GM19025 (cell line): ENCODE data around the gene CWC27.
"Not testable (repeated sequence)": the region's sequence is repeated elsewhere in the genome, so short reads cannot be mapped to it uniquely, and the experiment has no call there.

Source experiments
- ATAC-seq: cut with Tn5 transposase; IDR thresholded peaks from one replicate; pipeline ENCODE4 v1.9.1; 2021; ENCODE audit warnings: mild to moderate bottlenecking, low read depth, moderate library complexity; ENCODE audit not compliant: unreplicated experiment

The CWC27 gene

DNA sequence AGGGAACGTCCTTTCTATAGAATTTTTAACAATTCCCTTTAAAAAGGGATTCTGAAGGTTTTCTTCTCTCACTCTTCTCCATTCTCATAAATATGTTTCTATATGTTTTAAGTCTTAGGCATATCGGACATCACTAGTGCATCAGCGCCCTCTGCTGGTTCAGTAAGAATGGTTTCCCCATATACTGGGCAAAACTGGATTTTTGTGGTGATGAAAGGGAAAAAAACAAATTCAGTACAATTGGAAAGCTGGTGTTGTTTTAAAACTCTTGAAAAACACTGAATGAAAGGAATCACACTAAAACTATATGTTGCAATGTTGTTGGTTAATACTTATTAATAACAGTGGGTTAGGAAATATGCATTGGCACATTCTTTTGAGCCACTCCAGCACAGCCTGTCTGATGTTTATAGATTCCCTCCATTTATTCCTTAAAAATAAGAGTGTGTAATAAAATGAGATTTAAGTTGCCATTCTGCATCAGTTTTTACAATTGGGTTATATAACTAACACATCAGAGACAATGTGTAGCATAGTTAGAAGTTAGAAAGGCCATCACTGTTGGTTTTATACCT, 15.8 kb downstream of the CWC27 start:
- peak; percentile 80 for ATAC-seq

DNA sequence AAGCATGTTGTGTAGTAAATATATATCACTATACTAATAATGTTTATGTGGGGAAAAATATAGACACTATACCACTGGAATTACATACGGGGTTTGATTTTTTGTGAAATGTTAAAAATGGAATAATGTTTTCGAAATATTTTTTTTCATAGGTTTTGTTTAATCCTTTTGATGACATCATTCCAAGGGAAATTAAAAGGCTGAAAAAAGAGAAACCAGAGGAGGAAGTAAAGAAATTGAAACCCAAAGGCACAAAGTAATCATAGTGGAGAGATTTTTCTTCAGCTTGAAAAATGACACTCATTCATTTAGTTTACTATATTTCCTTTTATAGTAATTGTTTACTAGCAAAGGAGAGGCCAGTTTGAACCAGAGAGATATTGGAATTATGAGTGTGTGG, 17.6 kb downstream of the CWC27 start:
- no peak for ATAC-seq

DNA sequence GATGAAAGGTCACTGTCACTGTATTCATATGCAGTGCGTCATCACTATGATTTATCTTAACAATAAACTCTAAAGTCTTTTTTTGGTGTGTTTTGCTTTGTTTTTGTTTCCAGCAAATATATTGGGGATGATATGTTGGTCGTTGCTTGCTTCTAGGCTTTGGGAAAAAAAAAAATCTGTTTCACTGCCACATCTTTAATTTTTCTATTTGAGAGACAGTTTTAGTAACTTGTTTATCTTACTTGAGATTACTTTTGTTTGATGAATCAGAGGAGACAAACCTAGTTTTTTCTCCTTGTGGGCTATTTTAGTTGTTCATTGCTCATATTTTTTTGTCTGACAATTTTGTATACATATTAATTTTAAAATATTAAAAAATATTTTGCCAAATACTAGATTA, 19.4 kb downstream of the CWC27 start:
- no peak for ATAC-seq

DNA sequence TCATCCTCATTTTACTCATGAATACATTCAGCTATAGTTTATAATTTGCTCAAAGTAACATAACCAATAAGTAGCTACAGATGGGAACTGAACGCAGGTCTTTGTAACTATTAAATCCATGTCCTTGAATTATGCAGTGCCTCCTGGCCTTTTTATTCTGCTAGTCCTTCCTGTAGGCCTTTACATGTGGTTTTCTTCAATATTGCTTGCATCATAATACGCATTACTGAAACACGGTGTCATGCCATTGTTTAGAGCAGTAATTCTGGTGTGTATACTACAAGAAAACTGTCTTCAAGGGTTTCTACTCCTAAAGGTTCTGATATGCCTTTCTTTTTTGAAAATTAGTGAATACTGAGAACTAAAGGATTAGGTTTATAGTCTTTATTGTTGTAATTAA, 20.7 kb downstream of the CWC27 start:
- ATAC-seq, result no peak

DNA sequence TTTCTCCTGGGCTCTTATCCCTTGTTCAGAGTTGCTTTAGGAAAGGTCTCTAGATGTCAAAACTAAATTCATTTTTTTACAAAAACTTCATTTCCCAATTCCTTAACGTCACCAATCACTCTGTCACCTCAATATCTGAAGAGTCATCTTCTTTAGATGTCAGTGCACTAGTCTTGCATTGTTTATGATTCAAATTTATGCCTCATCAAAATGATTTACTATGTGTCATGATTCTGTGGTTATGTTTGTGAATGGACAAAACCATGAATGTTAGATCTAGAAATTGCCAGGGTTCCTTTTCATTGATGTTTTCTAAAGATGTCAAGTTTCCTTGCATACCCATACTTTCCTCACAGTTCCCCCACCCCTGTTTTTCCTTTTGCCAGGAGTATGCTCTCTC, 21.5 kb downstream of the CWC27 start:
- ATAC-seq, result no peak

DNA sequence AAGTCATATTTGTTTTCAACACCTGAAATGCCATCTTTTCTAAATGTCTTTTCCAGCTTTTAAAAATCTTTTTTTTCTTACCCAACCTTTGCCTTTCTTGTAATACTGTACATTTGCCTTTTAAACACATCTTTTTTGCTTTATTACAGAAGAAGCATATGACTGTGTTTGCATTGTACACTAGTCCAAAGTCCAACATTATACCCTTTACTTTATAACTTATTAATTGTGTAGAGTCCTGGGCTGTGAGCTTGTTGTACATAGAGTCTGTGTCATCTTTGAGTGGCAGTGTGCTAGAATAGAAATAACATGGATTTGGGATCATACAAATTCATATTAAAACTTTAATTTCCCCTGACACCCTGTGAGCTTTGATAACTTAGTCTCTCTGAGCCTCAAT, 23.7 kb downstream of the CWC27 start:
- no peak for ATAC-seq

DNA sequence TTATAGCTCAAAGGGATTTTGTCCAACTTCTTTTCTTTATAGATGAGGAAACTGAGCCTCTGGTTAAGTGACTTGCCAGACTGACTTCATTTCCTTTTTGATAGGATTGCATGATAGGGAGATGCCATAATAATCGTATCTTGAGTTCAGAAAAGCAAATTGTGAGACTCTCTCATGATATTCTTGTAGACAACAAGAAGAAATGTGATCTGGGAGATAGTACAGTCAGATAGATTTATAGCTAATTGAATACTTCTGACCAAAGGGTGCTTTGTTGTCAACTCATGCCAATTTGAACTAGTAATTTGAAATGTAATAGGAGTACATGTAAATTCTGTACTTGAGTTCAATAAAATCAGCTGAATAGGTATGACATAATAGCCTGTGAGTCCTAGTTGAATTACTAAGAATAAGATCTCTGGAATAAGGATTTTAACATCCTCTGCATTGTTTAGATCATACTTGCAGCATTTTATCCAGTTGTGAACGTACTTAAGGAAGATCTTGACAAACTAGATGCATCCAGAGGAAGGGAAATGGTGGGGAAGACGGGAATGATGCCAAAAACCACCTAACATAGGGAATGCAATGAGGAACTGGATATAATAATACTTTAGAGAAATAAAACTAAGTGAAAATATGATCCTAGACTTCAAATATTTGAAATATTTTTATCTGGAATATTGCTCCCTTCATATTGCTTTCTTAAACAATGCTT, 25.5 kb downstream of the CWC27 start:
- ATAC-seq, result no peak

DNA sequence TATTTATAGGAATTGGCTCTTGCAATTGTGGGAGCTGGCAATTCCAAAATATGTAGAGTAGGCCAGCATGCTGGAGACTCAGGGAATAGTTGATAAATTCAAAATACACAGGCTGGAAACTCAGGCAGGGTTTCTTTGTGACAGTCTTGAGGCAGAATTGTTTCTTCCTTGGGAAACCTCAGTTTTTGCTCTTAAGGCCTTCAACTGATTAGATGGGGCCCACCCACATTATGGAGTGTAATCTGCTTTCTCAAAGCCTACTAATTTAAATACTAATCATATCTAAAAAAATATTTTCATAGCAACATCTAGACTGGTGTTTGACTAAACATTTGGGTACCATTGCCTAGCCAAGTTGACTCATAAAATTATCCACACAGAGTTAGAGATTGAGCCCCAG, 27.6 kb downstream of the CWC27 start:
- no peak for ATAC-seq

DNA sequence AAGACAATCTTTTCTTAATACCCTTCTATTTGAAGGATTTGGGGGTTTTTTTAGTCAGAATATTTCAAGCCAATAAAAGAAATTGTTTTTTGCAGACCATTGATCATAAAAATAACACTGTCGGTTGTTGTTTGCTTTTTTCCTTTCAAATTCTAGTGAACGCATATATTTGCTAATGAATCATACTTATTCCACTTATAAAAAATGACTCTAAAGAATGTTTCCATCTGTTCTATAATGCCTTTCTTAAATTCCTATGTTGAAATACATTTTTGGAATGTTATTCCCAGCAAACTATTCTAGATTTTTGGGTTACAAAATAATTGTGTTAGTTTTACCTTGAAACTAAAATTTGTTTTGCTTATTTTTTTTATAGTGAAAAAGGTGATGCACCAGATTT, 32.2 kb downstream of the CWC27 start:
- ATAC-seq, result no peak

DNA sequence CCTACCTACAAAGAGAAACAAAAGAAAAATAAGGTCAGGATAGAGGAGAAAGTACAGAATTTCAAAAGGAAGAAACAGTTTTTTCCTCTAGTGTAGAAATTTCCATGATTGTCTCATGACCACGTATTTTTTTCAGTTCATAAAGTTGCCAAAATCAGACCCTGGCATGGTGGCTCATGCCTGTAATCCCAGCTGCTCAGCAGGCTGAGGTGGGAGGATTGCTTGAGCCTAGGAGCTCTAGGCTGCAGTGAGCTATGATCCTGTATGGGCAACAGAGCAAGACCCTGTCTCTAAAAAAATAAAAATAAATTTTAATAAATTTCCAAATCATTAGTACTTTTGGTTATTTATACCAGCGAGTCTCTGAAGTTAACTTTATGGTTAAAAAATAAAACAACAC, 37.8 kb downstream of the CWC27 start:
- ATAC-seq, result no peak

DNA sequence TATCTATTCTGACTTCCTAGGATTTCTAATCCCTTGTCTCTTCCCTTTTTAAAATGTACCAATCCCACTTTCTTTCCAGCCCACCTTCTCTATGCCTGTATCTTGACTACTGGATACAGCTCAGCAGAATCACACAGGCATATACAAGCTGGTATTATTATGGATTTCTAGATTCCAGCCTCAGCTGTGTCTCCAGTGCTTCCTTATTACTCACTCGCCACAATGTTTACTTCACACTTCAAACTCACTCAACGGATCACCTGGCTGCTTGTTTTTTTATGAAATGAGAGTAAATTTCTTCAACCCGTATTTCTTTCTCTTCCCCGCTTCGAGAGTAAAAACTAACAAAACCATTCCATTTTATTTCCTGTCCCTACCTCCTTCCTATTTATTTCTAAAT, 38.8 kb downstream of the CWC27 start:
- no peak for ATAC-seq

DNA sequence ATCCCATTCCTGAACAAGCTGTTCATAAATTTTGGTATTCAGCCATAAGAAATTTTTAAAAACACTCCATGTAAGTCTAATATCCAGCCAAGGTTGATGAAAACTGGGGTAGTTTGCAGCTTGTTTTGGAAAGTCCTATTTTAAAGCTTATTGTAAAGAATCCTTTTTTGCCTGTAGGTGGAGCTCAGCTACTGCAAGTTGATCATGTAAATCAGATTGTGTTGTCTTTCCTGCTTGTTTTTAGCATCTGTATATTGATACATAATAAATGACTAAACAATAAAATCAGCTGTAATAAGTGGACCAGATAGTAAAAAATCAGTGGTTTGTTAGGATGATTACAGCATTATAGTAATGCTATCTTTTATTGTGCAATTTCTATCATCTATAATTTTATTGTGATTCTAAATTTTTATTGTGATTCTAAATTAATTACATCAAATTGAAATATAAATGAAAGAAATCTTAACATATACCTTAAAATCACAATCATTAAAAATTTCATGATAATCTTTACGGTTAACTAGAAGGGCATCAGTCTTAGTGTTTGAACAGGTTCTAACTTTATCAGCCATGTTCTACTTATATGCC, 42.4 kb downstream of the CWC27 start:
- no peak for ATAC-seq

DNA sequence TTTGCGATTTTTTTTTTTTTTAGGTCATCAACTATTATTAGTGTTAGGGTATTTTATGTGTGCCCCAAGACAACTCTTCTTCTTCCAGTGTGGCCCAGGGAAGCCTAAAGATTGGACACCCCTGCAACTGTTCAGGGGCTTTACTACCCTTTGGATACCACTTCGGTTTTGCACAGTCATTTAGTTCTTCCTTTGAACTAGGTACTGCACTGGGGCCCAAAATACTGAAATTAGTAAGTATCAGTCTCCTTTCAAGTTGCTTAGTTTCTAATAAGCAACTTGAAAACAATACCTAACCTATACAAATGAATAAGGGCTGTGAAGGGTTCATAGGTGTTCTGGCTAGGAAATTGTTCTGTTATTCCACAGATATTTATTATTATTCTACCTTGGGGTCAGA, 45.3 kb downstream of the CWC27 start:
- peak; percentile 91 for ATAC-seq

DNA sequence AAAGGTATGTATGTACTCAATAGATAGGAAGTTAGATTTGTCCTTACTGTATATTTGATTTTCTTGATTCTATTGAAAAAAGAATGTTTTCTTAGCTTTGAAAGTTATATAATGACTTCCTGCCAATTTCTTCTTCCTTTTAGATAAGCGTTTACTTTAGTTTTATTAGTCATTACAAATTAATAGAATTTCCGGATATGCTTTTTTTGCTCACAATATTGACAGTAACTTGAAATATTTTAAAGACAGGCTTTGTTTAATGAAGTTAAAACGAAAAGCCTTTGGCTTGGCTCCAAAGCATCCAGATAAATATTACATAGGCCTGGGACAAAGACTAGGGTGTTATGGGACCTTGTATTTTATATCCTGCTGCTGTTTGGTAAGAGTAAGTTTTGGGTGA, 49.5 kb downstream of the CWC27 start:
- ATAC-seq, result no peak

DNA sequence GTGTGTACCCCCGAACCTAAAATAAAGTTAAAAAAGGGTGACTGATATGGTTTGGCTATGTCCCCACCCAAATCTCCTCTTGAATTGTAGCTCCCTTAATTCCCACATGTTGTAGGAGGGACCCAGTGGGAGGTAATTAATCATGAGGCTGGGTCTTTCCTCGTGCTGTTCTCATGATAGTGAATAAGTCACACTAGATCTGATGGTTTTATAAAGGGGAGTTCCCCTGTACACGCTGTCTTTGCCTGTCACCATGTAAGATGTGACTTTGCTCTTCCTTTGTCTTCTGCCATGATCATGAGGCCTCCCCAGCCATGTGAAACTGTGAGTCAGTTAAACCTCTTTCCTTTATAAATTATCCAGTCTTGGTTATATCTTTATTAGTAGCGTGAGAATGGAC, 50.6 kb downstream of the CWC27 start:
- ATAC-seq, result not testable (repeated sequence)

DNA sequence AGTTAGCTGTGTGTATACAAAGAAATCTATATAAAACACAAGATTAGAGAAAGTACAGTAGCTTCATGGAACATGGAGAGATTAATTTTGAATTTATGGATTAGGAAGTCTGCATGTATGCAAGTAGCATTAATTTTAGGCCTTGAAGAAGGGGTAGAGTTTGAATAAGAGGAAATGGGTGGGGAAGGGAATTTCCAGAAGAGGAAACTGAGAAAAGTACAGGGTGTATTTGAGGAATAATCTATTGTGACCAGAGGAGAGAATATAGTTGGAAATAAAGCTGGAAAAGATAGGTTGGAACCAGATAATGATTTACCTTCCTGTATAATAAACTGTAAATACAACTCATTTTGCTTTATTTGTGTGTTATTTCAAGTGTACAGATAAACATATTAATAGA, 53.6 kb downstream of the CWC27 start:
- no peak for ATAC-seq

DNA sequence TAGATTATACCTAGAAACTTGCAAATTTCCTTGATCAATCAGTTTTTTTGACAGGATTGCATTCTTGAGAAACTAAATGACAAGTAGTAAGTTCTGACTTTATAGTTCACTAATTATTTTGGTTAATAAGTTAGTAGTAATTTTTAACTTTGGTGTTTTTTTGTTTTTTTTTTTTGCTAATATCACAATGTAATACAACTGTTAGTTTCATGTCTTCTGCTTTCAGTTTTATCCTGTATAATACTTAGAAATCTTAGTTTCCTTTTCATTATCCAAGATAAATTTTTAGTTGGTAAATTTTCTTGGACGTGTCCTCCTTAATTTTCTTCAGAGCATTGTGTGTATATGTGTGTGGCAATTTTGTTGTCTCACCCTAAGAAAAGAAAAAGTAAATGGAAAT, 57.8 kb downstream of the CWC27 start:
- ATAC-seq, result no peak

DNA sequence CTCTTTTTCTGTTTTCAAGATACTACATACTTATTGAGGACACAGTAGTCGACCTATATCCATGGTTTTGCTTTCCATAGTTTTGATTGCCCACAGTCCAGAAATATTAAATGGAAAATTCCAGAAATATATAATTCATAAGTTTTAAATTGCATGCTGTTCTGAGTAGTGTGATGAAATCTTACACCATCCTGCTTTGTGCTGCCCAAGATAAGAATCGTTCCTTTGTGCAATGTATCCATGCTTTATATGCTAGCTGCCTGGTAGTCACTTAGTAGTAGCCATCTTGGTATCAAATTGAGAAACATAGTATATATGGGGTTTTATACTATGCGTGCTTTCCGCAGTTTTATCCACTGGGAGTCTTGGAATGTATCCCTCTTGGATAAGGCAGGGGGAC, 59.0 kb downstream of the CWC27 start:
- ATAC-seq, result no peak

DNA sequence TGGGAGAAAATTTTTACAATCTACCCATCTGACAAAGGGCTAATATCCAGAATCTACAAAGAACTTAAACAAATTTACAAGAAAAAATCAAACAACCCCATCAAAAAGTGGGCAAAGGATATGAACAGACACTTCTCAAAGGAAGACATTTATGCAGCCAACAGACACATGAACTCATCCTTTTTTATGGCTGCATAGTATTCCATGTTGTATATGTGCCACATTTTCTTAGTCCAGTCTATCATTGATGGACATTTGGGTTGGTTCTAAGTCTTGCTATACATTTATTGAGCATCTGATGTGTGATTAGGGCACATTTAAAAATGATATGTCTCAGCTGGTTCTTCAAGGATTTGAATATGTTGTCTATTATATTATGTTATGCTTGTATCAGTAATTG, 61.9 kb downstream of the CWC27 start:
- ATAC-seq, result not testable (repeated sequence)

DNA sequence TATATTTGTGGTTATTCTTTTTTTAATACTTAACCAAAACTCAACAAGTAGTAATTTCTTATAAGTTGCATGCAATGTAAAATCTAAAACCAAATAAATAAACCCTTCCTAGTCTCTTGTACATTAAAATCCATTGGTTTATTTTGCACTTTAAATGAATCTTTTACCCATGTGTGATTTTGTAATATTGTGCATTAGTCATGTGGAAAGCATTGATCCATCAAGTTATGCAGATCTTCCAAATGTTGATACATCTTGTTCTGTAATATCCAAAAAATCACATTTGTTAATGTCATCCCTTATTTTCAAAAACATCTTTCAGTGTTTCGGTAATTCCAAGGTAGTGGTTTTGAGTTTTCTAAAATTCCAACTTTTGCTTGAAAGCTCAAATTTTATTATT, 63.3 kb downstream of the CWC27 start:
- no peak for ATAC-seq

DNA sequence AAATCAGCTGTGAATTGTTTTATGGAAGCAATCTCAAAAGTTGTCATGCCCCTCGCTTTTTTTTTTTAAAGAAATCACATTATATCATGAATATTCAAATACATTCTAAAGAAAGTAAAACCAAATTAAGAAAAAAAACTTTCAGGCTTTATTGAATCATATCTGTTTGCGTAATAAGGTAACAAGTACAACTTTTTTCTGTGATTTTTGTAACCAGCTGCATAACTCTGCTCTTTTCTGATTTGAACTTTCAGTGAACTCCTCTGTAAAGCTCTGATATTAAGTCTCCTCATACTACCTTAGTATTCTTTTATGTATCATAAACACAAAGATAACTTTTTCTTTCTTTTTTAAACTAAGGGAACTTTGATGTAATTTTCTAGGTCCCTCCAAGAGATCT, 65.3 kb downstream of the CWC27 start:
- ATAC-seq, result no peak

DNA sequence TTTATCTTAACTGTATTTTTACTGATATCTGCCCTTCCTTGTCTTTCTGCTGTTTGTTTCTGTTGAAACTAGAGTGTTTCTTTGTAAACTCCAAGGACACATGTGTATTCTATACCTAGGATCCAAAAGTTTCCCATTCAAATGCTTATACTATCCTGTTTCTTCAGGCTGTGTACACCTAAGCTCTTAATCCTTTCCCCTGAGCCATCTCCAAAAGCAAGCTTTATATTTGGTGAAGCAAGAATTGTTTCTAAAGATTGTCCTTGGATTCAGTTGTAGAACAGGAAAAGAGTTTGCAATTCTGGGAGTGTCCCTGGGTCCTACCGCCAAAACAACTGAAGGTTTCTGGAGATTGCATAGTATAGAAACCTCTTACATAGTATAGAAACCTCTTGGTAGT, 65.9 kb downstream of the CWC27 start:
- no peak for ATAC-seq
